B cell (primary cell): ENCODE results near the gene BRAP.

Experiments used
- EZH2 ChIP-seq: IDR thresholded peaks from 2 replicates; pipeline ENCODE4 v1.6.1; 2012; ENCODE audit warnings: borderline replicate concordance, low read depth, mild to moderate bottlenecking, moderate library complexity, low read length; ENCODE audit not compliant: insufficient read depth, poor library complexity, severe bottlenecking
- TF ChIP-seq, protein P1 (sequence below): fragments of 200-600 bp; IDR thresholded peaks from one replicate; pipeline ENCODE4 v1.8.0; 2022; ENCODE audit warnings: antibody characterized with exemption, mild to moderate bottlenecking

DNA sequence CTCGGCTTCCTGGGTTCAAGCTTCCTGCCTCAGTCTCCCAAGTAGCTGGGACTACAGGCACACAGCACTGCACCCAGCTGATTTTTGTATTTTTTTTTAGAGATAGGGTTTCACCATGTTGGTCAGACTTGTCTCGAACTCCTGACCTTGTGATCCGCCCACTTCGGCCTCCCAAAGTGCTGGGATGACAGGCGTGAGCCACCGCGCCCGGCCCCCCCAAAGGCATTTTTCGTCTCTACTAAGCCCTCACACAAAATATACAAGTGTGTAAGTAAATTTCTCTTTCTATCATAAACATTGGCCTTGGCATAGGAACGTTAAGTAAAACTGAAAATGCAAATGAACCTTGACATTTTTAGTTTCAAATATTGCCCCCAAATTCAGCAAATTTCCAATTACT is 2.2 kb upstream of the BRAP start:
- TF ChIP-seq, protein P1, sequence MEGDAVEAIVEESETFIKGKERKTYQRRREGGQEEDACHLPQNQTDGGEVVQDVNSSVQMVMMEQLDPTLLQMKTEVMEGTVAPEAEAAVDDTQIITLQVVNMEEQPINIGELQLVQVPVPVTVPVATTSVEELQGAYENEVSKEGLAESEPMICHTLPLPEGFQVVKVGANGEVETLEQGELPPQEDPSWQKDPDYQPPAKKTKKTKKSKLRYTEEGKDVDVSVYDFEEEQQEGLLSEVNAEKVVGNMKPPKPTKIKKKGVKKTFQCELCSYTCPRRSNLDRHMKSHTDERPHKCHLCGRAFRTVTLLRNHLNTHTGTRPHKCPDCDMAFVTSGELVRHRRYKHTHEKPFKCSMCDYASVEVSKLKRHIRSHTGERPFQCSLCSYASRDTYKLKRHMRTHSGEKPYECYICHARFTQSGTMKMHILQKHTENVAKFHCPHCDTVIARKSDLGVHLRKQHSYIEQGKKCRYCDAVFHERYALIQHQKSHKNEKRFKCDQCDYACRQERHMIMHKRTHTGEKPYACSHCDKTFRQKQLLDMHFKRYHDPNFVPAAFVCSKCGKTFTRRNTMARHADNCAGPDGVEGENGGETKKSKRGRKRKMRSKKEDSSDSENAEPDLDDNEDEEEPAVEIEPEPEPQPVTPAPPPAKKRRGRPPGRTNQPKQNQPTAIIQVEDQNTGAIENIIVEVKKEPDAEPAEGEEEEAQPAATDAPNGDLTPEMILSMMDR = no peak
- no peak for TF ChIP-seq EZH2
